IMR-90 (cell line): Measurements from ENCODE around the gene CLIC3. TPM values are rescaled to one million over a fixed set of nuclear protein-coding genes. Genes with fewer than 3 reads are reported as not detected.

Experiments used
- ATAC-seq: fragments of 200-7000 bp; cut with Tn5 transposase; 2 replicates; pipeline ENCODE4 v1.9.1; 2020; ENCODE audit warnings: low read depth, mild to moderate bottlenecking, moderate library complexity
- BruUV-seq: library from RNA; stranded (reverse); fragments of 400-500 nt; replicated peaks from 2 replicates; lab custom pipeline; 2021; lab: Mats Ljungman, UMichigan
- CTCF ChIA-PET: fragments of 300-600 bp; formaldehyde crosslinking; extraction: SDS; loops from one replicate; lab custom pipeline; 2021; ENCODE audit warnings: antibody characterized with exemption; lab: Yijun Ruan, JAX
- POLR2A ChIA-PET: fragments of 300-600 bp; sonication (Branson Sonifier 250); formaldehyde crosslinking; loops from one replicate; lab custom pipeline; 2022; ENCODE audit warnings: antibody characterized with exemption; ENCODE audit not compliant: unreplicated experiment; lab: Charles Lee
- DNase-seq: peaks from one replicate; pipeline ENCODE4 v3.0.0; 2013
- H2AFZ ChIP-seq: replicated peaks from 2 replicates; pipeline ENCODE3; 2013; ENCODE audit warnings: low read length, mild to moderate bottlenecking; ENCODE audit not compliant: poor library complexity
- H2AK5ac ChIP-seq: 2 replicates; pipeline ENCODE4 v1.6.1; 2013; ENCODE audit warnings: low read depth, low read length, inconsistent platforms
- H2AK9ac ChIP-seq: replicated peaks from 2 replicates; pipeline ENCODE3; 2013; ENCODE audit warnings: mild to moderate bottlenecking, low read depth, low read length, moderate library complexity; ENCODE audit not compliant: poor library complexity
- H2BK120ac ChIP-seq: 2 replicates; pipeline ENCODE4 v1.6.1; 2013; ENCODE audit warnings: low read depth, low read length, inconsistent platforms
- H2BK15ac ChIP-seq: 3 replicates; pipeline ENCODE4 v1.6.1; 2013; ENCODE audit warnings: low read depth, low read length, inconsistent platforms
- H2BK20ac ChIP-seq: 2 replicates; pipeline ENCODE4 v1.6.1; 2013; ENCODE audit warnings: low read depth, mild to moderate bottlenecking, inconsistent platforms, low read length, moderate library complexity
- H2BK5ac ChIP-seq: 2 replicates; pipeline ENCODE4 v1.6.1; 2013; ENCODE audit warnings: mild to moderate bottlenecking, low read depth, low read length, inconsistent platforms; ENCODE audit not compliant: poor library complexity, severe bottlenecking
- H3K14ac ChIP-seq: replicated peaks from 2 replicates; pipeline ENCODE4 v1.6.1; 2013; ENCODE audit warnings: low read depth, low read length, inconsistent platforms
- H3K18ac ChIP-seq: 2 replicates; pipeline ENCODE4 v1.6.1; 2013; ENCODE audit warnings: low read depth, low read length, control low read depth
- H3K23ac ChIP-seq: 2 replicates; pipeline ENCODE4 v1.6.1; 2013; ENCODE audit warnings: low read depth, low read length, inconsistent platforms
- H3K27ac ChIP-seq: 2 replicates; pipeline ENCODE4 v1.5.1; 2013; ENCODE audit warnings: mild to moderate bottlenecking, control low read depth, low read length; ENCODE audit not compliant: insufficient read depth
- H3K27me3 ChIP-seq: 2 replicates; pipeline ENCODE4 v1.6.1; 2013; ENCODE audit warnings: low read length; ENCODE audit not compliant: control insufficient read depth, insufficient read depth
- H3K36me3 ChIP-seq: 2 replicates; pipeline ENCODE4 v1.6.1; 2013; ENCODE audit warnings: low read length, mixed read lengths; ENCODE audit not compliant: control insufficient read depth, insufficient read depth
- H3K4ac ChIP-seq: 2 replicates; pipeline ENCODE4 v1.6.1; 2013; ENCODE audit warnings: low read depth, low read length, inconsistent platforms
- H3K4me1 ChIP-seq: 2 replicates; pipeline ENCODE4 v1.6.1; 2013; ENCODE audit warnings: low read length, mixed read lengths; ENCODE audit not compliant: control insufficient read depth, insufficient read depth
- H3K4me2 ChIP-seq: 2 replicates; pipeline ENCODE4 v1.6.1; 2013; ENCODE audit warnings: low read depth, mild to moderate bottlenecking, control low read depth, low read length, moderate library complexity
- H3K4me3 ChIP-seq: 2 replicates; pipeline ENCODE4 v1.5.1; 2013; ENCODE audit warnings: low read depth, mild to moderate bottlenecking, control low read depth, low read length, moderate library complexity; ENCODE audit not compliant: insufficient read depth
- H3K56ac ChIP-seq: 2 replicates; pipeline ENCODE4 v1.6.1; 2013; ENCODE audit warnings: low read length, inconsistent platforms; ENCODE audit not compliant: insufficient read depth; ENCODE audit errors: extremely low read depth
- H3K79me1 ChIP-seq, 2 experiments: 2 replicates each; pipeline ENCODE4 v1.6.1; 2013; ENCODE audit warnings: low read length in 2 of 2, inconsistent platforms in 1 of 2, low read depth in 1 of 2
- H3K9ac ChIP-seq: 2 replicates; pipeline ENCODE4 v1.6.1; 2013; ENCODE audit warnings: low read depth, low read length, control low read depth
- H3K9me1 ChIP-seq: 2 replicates; pipeline ENCODE4 v1.6.1; 2013; ENCODE audit warnings: low read length, inconsistent platforms; ENCODE audit not compliant: insufficient read depth
- H3K9me3 ChIP-seq: 2 replicates; pipeline ENCODE4 v1.6.1; 2013; ENCODE audit warnings: low read length; ENCODE audit not compliant: control insufficient read depth, insufficient read depth
- H4K20me1 ChIP-seq: 2 replicates; pipeline ENCODE4 v1.6.1; 2013; ENCODE audit warnings: low read length, inconsistent platforms; ENCODE audit not compliant: insufficient read depth
- H4K5ac ChIP-seq: 2 replicates; pipeline ENCODE4 v1.6.1; 2013; ENCODE audit warnings: mild to moderate bottlenecking, low read depth, low read length, control low read depth
- H4K8ac ChIP-seq, 2 experiments: 2 replicates each; pipeline ENCODE4 v1.6.1; 2013; ENCODE audit warnings: low read depth in 2 of 2, low read length in 2 of 2, control low read depth in 1 of 2, inconsistent platforms in 1 of 2
- H4K91ac ChIP-seq: 2 replicates; pipeline ENCODE4 v1.6.1; 2013; ENCODE audit warnings: low read depth, low read length, inconsistent platforms; ENCODE audit not compliant: insufficient read depth
- BHLHE40 ChIP-seq: fragments of 150-350 bp; IDR thresholded peaks from 2 replicates; pipeline ENCODE4 v1.6.1; 2016; ENCODE audit warnings: mild to moderate bottlenecking, low read depth, low read length
- CTCF ChIP-seq: conservative IDR thresholded peaks from 2 replicates; pipeline ENCODE4 v1.5.1; 2012; ENCODE audit warnings: mild to moderate bottlenecking, low read depth, low read length, improper control_type of control experiment
- MAFK ChIP-seq: IDR thresholded peaks from 2 replicates; pipeline ENCODE4 v1.6.1; 2012; ENCODE audit warnings: low read depth, low read length, improper control_type of control experiment
- POLR2A ChIP-seq: IDR thresholded peaks from 2 replicates; pipeline ENCODE4 v1.6.1; 2012; ENCODE audit warnings: mild to moderate bottlenecking, low read depth, low read length
- RCOR1 ChIP-seq: IDR thresholded peaks from 2 replicates; pipeline ENCODE4 v1.6.1; 2012; ENCODE audit warnings: mild to moderate bottlenecking, low read length, improper control_type of control experiment; ENCODE audit not compliant: insufficient replicate concordance
- RFX5 ChIP-seq: IDR thresholded peaks from 2 replicates; pipeline ENCODE4 v1.8.0; 2012; ENCODE audit warnings: low read depth, mild to moderate bottlenecking, low read length, moderate library complexity
- SMC3 ChIP-seq: fragments of 150-350 bp; IDR thresholded peaks from 2 replicates; pipeline ENCODE4 v1.6.1; 2016; ENCODE audit warnings: low read depth, mild to moderate bottlenecking, antibody characterized with exemption, low read length, moderate library complexity
- WGBS, 2 experiments: methylation state at CpG; one replicate each; pipeline versions ENCODE4 v1.1.5 to v1.1.7; 2013; ENCODE audit warnings: missing lambda C conversion rate in 2 of 2; ENCODE audit not compliant: insufficient read length in 1 of 2; ENCODE audit errors: extremely low coverage in 2 of 2; 5-methylcytosine and 5-hydroxymethylcytosine counted together
- dilution Hi-C: fragments of 300-500 bp; cut with HindIII; formaldehyde crosslinking; loops from one replicate; pipeline ENCODE4 v1.14.3; 2018; ENCODE audit warnings: low sequenced_read_pairs; ENCODE audit not compliant: unreplicated experiment
- in situ Hi-C: fragments of 300-500 bp; cut with MboI; formaldehyde crosslinking; loops from 3 replicates; pipeline ENCODE4 v1.14.3; 2019; ENCODE audit warnings: low sequenced_read_pairs, inconsistent platforms, mixed read lengths
- intact Hi-C: fragments of 100-400 bp; cut with micrococcal nuclease; formaldehyde crosslinking; loops from 2 replicates; pipeline ENCODE4 v1.10.0; 2022
- polyA plus RNA-seq, 3 experiments: library from polyadenylated mRNA; depleted of rRNA; stranded (reverse); fragments of >200 nt; gene quantifications; 2 replicates each; pipeline ENCODE4 v1.2.3, GENCODE V29; 2012; ENCODE audit warnings: low replicate concordance in 1 of 3
- total RNA-seq: library from RNA; depleted of rRNA; stranded (reverse); fragments of >200 nt; gene quantifications from 2 replicates; pipeline ENCODE4 v1.2.3, GENCODE V29; 2012

The CLIC3 gene
- total and polyA plus RNA-seq, 2 of the 4 experiments (the other 2 are of a cell fraction): 0.18 to 1.7 TPM

- no peak overlapping the region for H2AFZ ChIP-seq
- H2AK9ac ChIP-seq: no peak overlapping the region
- no peak overlapping the region for H3K18ac ChIP-seq
- no peak overlapping the region for H3K14ac ChIP-seq
- dilution Hi-C loops: no loop called here
- H2BK15ac ChIP-seq: no peak overlapping the region
- no peak overlapping the region for H3K27ac ChIP-seq
- H3K9me3 ChIP-seq: no peaks in the 10 kb centered on the region
- no peaks in the 10 kb centered on the region for H3K79me1 ChIP-seq
- in situ Hi-C loops: no loop called here
- no peak overlapping the region for H4K8ac ChIP-seq
- H3K9me1 ChIP-seq: peaks cover 2% of the 10 kb centered on the region; the same call in 1 of the 2 replicates
- no peak overlapping the region for H3K56ac ChIP-seq
- H2AK5ac ChIP-seq: no peak overlapping the region
- peaks cover 21% of the 10 kb centered on the region for H3K27me3 ChIP-seq
- ChIA-PET POLR2A (no interaction called here), CTCF (no interaction called here)
- no peak overlapping the region for H2BK20ac ChIP-seq
- 60% methylated on average over 1 of the region's 15 CpGs; no CpG with 5 or more reads in 1 of the 2 experiments for WGBS, 2 experiments
- no peaks in the 10 kb centered on the region for H3K36me3 ChIP-seq
- no peaks in the 10 kb centered on the region for H4K20me1 ChIP-seq
- ATAC-seq (no peak), DNase-seq (no peak)
- intact Hi-C loops: no loop called here
- H3K4me2 ChIP-seq: no peak overlapping the region
- H3K4ac ChIP-seq: no peak overlapping the region
- H4K91ac ChIP-seq: no peak overlapping the region
- no TSS peak for BruUV-seq
- no peak overlapping the region for H3K9ac ChIP-seq
- no peak overlapping the region for H2BK120ac ChIP-seq
- no peak overlapping the region for H4K5ac ChIP-seq
- H2BK5ac ChIP-seq: no peak overlapping the region
- TF ChIP-seq POLR2A (no peak), MAFK (no peak), RFX5 (no peak), CTCF (no peak), BHLHE40 (no peak), RCOR1 (no peak), SMC3 (no peak)
- no peaks in the 10 kb centered on the region for H3K4me1 ChIP-seq
- H3K4me3 ChIP-seq: no peak overlapping the region
- H3K23ac ChIP-seq: no peak overlapping the region
Observed at GRCh38 chr9:136963341-136963740, 33.0 kb downstream of the CLIC3 start.
